Activated CD4-positive, alpha-beta memory T cell treated with anti-CD3 and anti-CD28 coated beads, Interleukin-2, amount 10 ng/mL, durations not matched to agents 7 days and 5 days (primary cell): Measurements from ENCODE around the gene SCARF2. TPM values are rescaled to one million over a fixed set of nuclear protein-coding genes. Genes with fewer than 3 reads are reported as not detected.
"Not testable (repeated sequence)": the region's sequence is repeated elsewhere in the genome, so short reads cannot be mapped to it uniquely, and the experiment has no call there.

Experiments used
- CTCF ChIA-PET: fragments of 350-600 bp; sonication (Branson Sonifier 250); formaldehyde crosslinking; loops from one replicate; lab custom pipeline; 2021; ENCODE audit warnings: antibody characterized with exemption, inconsistent platforms; lab: Charles Lee
- POLR2A ChIA-PET: fragments of 350-600 bp; sonication (Branson Sonifier 250); formaldehyde crosslinking; loops from one replicate; lab custom pipeline; 2021; ENCODE audit warnings: antibody characterized with exemption; lab: Charles Lee
- DNase-seq: peaks from one replicate; pipeline ENCODE4 v3.0.0-alpha.2; 2020
- H3K27ac Mint-ChIP-seq: one replicate; pipeline ENCODE4 v1.8.0; 2021; ENCODE audit warnings: mild to moderate bottlenecking, mixed read lengths
- H3K27me3 Mint-ChIP-seq: one replicate; pipeline ENCODE4 v1.8.0; 2021; ENCODE audit warnings: mixed read lengths
- H3K36me3 Mint-ChIP-seq: one replicate; pipeline ENCODE4 v1.8.0; 2021; ENCODE audit warnings: low read depth, mixed read lengths
- H3K4me1 Mint-ChIP-seq: one replicate; pipeline ENCODE4 v1.8.0; 2021; ENCODE audit warnings: mixed read lengths
- H3K4me3 Mint-ChIP-seq: one replicate; pipeline ENCODE4 v1.8.0; 2021; ENCODE audit warnings: mild to moderate bottlenecking, mixed read lengths
- H3K9me3 Mint-ChIP-seq: one replicate; pipeline ENCODE4 v1.8.0; 2021; ENCODE audit warnings: mixed read lengths
- total RNA-seq, 2 experiments: library from RNA; stranded (reverse); gene quantifications; one replicate each; pipeline ENCODE4 v1.2.3, GENCODE V29; 2021

Gene SCARF2
- total RNA-seq, 2 experiments from 2014 or later = 1.1 to 1.2 TPM

DNA sequence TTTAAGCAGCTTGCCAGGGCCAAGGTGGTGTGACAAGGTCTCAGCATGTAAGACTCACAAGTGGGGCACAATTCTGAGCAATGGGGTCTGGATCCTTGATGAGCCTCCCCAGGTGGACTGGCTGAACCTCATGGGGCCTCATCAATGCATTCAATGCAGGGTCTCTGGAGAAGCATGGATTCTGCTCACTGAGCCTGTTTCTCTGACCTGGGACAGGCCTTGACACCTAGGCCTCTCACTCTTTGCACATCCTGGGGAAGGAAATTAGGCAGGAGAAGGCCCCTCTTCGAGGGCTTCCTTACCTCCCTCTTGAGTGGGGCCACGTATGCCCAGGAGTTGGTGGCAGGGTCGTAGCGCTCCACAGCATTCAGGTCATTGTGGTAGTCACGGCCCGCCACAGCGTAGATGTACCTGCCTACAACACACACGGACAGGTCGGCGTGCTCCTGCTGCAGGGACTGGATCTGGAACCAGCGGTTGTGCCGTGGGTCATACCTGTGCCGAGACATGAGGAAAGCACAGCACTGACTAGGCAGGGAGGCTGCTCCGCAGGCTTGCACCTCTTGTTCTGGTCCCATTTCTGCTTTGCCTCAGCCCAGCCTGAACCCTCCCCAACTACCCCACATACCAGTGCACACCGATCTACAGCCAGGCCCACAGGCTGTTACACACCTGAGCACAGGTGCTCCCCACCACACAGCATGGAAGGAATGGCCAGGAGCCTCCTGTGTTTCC lies 20.0 kb upstream of the SCARF2 start:
- Mint-ChIP-seq H3K4me3 (no peak overlapping the region), H3K27ac (no peak overlapping the region), H3K4me1 (peaks cover 18% of the 10 kb centered on the region), H3K27me3 (no peaks in the 10 kb centered on the region), H3K9me3 (no peaks in the 10 kb centered on the region), H3K36me3 (peaks cover 35% of the 10 kb centered on the region)
- no peak for DNase-seq
- CTCF ChIA-PET = interaction anchor here (1.2 to 5.0 kb wide), 3 partner anchors 30 to 46 kb away, joined by 5 to 93 read pairs (median 8); no protein-coding TSS in a partner anchor
- POLR2A ChIA-PET = no interaction called here

DNA sequence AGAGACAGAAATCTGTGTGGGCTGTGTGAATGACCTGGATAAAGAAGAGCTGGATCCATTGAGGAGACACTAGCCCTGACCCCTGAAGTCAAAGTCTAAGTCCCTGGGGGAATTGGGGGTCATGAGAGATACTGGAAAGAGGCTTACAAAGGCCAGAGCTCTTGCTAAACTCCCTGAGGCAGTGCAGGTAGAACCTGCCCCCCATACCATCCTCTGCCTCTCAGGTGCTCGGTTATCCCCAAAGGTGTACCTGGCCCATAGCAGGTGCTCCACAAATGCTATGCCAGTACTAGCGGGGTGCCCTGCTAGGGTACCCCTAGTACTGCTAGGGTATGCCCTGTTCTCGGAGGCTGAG lies 19.1 kb upstream of the SCARF2 start:
- Mint-ChIP-seq H3K27ac (no peak overlapping the region), H3K4me1 (peaks cover 14% of the 10 kb centered on the region), H3K27me3 (no peaks in the 10 kb centered on the region), H3K36me3 (peaks cover 36% of the 10 kb centered on the region), H3K4me3 (no peak overlapping the region), H3K9me3 (no peaks in the 10 kb centered on the region)
- ChIA-PET CTCF (interaction anchor here (0.8 to 5.0 kb wide), 14 partner anchors 7 to 284 kb away, joined by 3 to 93 read pairs (median 5); no protein-coding TSS in a partner anchor), POLR2A (interaction anchor here (0.7 to 0.8 kb wide), 2 partner anchors 39 to 51 kb away, joined by 3 to 5 read pairs; partner anchors contain the start of gene MED15)
- no peak for DNase-seq

DNA sequence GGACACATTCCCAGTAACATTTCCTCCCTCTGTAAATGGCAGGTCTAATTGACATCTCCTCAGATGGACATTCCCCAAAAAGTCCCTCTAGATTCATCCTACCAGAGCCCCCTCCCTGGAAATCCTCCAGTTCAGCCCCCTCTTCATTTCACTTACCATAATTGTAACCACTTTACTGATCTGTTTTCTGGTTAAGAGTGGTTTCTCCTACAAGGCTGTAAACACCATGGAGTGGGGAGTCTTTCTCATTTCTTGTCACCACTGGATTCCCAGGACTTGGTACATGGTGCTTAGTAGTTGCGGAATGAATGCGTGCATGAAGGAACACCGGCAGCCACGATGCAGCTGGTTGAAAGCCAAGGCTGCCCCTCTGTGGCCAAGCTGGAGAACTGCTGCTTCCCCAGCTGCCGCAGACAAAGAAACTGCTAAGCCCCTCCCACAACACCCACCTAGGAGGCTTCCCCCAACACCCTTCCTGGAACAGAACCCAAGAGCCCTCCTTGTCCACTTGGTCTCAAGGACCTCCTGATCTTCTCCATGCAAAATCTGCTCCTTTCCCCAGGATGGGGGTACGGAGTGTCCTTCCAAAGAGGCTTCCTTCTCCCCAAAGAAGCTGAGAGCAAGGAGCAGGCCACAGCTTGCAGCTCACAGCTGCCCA lies 18.6 kb upstream of the SCARF2 start:
- Mint-ChIP-seq H3K36me3 (peaks cover 40% of the 10 kb centered on the region), H3K27ac (no peak overlapping the region), H3K4me1 (peaks cover 14% of the 10 kb centered on the region), H3K4me3 (no peak overlapping the region), H3K27me3 (no peaks in the 10 kb centered on the region), H3K9me3 (no peaks in the 10 kb centered on the region)
- DNase-seq = peak; percentile 75
- ChIA-PET CTCF (interaction anchor here (0.8 to 5.0 kb wide), 14 partner anchors 8 to 285 kb away, joined by 3 to 93 read pairs (median 5); no protein-coding TSS in a partner anchor), POLR2A (interaction anchor here (0.7 to 2.3 kb wide), 3 partner anchors 7 to 52 kb away, joined by 3 to 9 read pairs (median 5); partner anchors contain the start of gene MED15)

DNA sequence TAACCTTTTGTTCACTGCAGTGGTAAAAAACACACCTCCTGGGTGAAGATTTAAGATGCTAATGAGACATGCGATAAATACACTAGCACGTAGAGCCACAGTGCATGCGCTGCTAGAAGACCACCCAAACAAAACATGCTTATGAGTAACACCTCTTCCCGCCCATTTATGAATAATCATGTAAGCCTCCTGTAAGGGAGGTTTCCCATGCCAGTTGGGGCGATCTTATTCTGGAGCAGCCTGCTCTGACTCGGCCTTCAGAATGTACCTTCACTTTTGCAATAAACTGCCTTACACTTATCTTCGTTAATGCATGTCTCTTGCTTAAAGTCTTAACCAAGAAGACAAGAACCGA lies 18.1 kb upstream of the SCARF2 start:
- CTCF ChIA-PET = interaction anchor here (1.0 to 5.0 kb wide), 10 partner anchors 8 to 285 kb away, joined by 3 to 93 read pairs (median 5); no protein-coding TSS in a partner anchor
- POLR2A ChIA-PET = interaction anchor here (2.3 kb wide), 1 partner anchor 8 kb away, joined by 9 read pairs; no protein-coding TSS in a partner anchor
- H3K27ac Mint-ChIP-seq = no peak overlapping the region
- H3K36me3 Mint-ChIP-seq = peaks cover 38% of the 10 kb centered on the region
- peaks cover 9% of the 10 kb centered on the region for H3K4me1 Mint-ChIP-seq
- no peak for DNase-seq
- no peak overlapping the region for H3K4me3 Mint-ChIP-seq
- no peaks in the 10 kb centered on the region for H3K27me3 Mint-ChIP-seq
- H3K9me3 Mint-ChIP-seq = no peaks in the 10 kb centered on the region

DNA sequence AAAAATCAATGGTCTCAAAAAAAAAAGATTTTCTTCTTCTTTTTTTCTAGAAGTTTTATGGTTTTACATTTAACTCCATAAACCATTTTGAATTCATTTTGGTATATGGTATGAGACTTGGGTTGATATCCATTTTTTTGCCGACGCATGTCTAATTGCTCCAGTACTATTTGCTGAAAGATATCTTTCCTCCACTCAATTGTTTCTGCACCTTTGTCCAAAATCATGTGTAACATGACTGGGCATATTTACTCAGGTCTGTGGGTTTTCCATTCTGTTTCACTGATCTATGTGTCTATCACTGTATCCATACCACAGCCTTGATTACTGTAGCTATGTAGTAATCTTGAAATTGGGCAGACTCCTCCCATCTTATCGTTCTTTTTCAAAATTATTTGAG lies 15.6 kb upstream of the SCARF2 start:
- POLR2A ChIA-PET = no interaction called here
- Mint-ChIP-seq H3K27me3 (no peaks in the 10 kb centered on the region), H3K4me3 (no peak overlapping the region), H3K36me3 (peaks cover 34% of the 10 kb centered on the region), H3K9me3 (no peaks in the 10 kb centered on the region), H3K4me1 (peaks cover 9% of the 10 kb centered on the region), H3K27ac (no peak overlapping the region)
- CTCF ChIA-PET = interaction anchor here (5.0 kb wide), 1 partner anchor 35 kb away, joined by 93 read pairs; no protein-coding TSS in a partner anchor
- no peak for DNase-seq

DNA sequence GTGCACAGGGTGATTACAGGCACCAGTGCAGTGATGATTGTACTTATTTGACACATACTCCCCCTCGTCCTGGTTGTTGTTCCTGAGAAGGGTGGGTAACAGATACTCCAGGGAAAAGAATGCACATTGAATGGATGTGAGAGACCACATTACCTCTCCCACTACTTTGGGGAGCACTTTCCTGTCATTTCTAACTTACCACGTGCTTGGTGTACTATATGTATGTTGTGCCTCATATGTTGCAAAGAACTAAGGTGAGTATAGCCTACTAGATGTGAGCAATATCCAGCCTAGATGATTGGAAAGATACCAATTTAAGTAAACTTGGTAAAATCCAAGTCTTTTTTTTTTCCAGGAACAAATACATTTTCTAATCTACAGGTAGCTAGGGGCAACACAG lies 14.3 kb upstream of the SCARF2 start:
- no peak for DNase-seq
- Mint-ChIP-seq H3K4me3 (no peak overlapping the region), H3K9me3 (no peaks in the 10 kb centered on the region), H3K4me1 (peaks cover 9% of the 10 kb centered on the region), H3K27me3 (no peaks in the 10 kb centered on the region), H3K27ac (no peak overlapping the region), H3K36me3 (peaks cover 36% of the 10 kb centered on the region)
- ChIA-PET CTCF (no interaction called here), POLR2A (interaction anchor here (0.7 kb wide), 1 partner anchor 304 kb away, joined by 3 read pairs; no protein-coding TSS in a partner anchor)

DNA sequence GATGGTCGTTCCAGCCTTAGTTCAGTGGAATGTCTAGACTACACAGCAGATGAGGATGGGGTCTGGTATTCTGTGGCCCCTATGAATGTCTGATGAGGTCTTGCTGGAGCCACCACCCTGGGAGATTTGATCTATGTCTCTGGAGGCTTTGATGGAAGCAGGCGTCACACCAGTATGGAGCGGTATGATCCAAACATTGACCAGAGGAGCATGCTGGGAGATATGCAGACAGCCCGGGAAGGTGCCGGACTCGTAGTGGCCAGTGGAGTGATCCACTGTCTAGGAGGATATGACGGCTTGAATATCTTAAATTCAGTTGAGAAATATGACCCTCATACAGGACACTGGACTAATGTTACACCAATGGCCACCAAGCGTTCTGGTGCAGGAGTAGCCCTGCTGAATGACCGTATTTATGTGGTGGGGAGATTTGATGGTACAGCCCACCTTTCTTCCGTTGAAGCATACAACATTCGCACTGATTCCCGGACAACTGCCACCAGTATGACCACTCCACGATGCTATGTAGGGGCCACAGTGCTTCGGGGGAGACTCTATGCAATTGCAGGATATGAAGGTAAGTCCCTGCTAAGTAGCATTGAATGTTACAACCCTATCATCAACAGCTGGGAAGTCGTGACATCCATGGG lies 13.6 kb upstream of the SCARF2 start:
- DNase-seq, H3K27me3 Mint-ChIP-seq, H3K4me1 Mint-ChIP-seq, H3K27ac Mint-ChIP-seq, POLR2A ChIA-PET, CTCF ChIA-PET, H3K4me3 Mint-ChIP-seq, H3K9me3 Mint-ChIP-seq: not testable (repeated sequence)
- H3K36me3 Mint-ChIP-seq = peaks cover 39% of the 10 kb centered on the region

DNA sequence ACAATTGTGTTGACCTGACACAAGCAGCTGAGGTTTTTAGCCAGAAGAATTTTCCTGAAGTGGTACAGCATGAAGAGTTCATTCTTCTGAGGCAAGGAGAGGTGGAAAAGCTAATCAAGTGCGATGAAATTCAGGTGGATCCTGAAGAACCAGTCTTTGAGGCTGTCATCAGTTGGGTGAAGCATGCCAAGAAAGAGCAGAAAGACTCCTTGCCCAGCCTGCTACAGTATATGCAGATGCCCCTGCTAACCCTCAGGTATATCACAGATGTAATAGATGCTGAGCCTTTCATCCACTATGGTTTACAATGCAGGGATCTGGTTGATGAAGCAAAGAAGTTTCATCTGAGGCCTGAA lies 12.9 kb upstream of the SCARF2 start:
- Mint-ChIP-seq H3K27ac (no peak overlapping the region), H3K9me3 (no peaks in the 10 kb centered on the region), H3K27me3 (no peaks in the 10 kb centered on the region), H3K36me3 (peaks cover 32% of the 10 kb centered on the region), H3K4me3 (no peak overlapping the region), H3K4me1 (no peaks in the 10 kb centered on the region)
- ChIA-PET CTCF (no interaction called here), POLR2A (no interaction called here)
- no peak for DNase-seq

DNA sequence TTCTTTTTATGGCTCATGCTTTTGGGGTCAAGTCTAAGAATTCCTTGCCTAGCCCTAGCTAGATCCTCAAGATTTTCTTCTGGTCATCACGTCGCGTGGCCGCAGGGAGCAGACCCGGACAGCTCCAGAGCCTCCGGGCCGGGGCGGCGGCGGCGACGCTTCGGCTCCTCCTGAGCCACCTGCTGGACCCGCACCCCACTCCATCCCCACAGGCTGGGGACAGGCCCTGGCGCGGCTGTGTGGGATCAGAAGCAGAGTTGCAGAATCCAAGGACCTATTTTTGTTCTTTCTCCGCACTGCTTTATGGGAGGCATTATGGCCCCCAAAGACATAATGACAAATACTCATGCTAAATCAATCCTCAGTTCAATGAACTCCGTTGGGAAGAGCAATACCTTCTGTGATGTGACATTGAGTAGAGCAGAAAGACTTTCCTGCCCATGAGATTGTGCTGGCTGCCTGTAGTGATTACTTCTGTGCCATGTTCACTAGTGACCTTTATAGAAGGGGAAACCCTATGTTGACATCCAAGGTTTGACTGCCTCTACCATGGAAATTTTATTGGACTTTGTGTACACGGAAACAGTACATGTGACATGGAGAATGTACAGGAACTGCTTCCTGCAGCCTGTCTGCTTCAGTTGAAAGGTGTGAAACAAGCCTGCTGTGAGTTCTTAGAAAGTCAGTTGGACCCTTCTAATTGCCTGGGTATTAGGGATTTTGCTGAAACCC lies 12.4 kb upstream of the SCARF2 start:
- Mint-ChIP-seq H3K27me3 (no peaks in the 10 kb centered on the region), H3K36me3 (peaks cover 26% of the 10 kb centered on the region), H3K4me3 (no peak overlapping the region), H3K9me3 (no peaks in the 10 kb centered on the region), H3K27ac (no peak overlapping the region), H3K4me1 (no peaks in the 10 kb centered on the region)
- DNase-seq = no peak
- ChIA-PET CTCF (interaction anchor here (0.6 kb wide), 1 partner anchor 49 kb away, joined by 4 read pairs; no protein-coding TSS in a partner anchor), POLR2A (no interaction called here)

DNA sequence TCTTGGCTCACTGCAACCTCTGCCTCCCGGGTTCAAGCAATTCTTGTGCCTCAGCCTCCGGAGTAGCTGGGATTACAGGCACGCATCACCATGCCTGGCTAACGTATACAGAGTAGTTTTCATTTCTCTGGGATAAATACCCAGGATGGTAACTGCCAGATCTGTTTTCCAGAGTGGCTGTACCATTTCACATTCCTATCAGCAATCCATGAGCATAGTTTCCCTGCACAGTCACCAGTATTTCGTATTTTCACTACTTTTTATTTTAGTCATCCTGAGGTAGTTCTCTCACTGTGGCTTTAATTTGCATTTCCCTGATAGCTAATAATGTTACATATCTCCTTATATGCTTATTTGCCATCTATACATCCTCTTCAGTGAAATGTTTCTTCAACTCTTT lies 11.0 kb upstream of the SCARF2 start:
- no peak overlapping the region for H3K4me3 Mint-ChIP-seq
- CTCF ChIA-PET = interaction anchor here (1.0 kb wide), 1 partner anchor 30 kb away, joined by 3 read pairs; no protein-coding TSS in a partner anchor
- H3K4me1 Mint-ChIP-seq = no peaks in the 10 kb centered on the region
- POLR2A ChIA-PET = no interaction called here
- no peaks in the 10 kb centered on the region for H3K27me3 Mint-ChIP-seq
- no peaks in the 10 kb centered on the region for H3K9me3 Mint-ChIP-seq
- DNase-seq = no peak
- H3K27ac Mint-ChIP-seq = no peak overlapping the region
- peaks cover 26% of the 10 kb centered on the region for H3K36me3 Mint-ChIP-seq

DNA sequence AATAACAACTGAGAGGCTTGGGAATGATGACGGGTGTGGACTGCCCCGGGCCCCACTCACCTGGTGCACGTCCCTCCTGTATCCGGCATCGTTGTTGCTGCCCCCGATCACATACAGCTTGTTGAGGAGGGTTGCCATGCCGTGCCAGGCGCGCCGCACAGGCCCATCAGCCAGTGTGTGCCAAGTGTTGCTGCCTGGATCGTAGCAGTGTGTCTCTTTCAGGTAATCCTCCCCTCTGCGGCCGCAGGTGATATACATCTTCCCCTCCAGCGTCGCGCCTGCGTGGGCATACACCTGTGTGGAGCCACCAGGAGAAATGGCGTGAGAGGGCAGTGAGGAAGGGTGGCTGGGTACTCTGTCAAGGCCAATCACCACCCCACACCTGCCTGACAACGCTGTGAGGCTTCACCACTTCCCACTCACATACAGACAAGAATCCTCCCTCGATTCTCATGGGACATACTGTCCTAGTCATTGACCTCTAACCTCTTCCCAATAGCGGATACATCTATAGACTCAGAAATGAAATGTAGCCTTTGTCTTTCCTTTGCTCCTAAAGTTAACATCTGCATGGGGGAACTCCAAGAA lies 8.9 kb upstream of the SCARF2 start:
- ChIA-PET POLR2A (no interaction called here), CTCF (no interaction called here)
- H3K9me3 Mint-ChIP-seq = no peaks in the 10 kb centered on the region
- no peak for DNase-seq
- H3K36me3 Mint-ChIP-seq = peaks cover 32% of the 10 kb centered on the region
- no peaks in the 10 kb centered on the region for H3K4me1 Mint-ChIP-seq
- H3K27ac Mint-ChIP-seq = no peak overlapping the region
- no peaks in the 10 kb centered on the region for H3K27me3 Mint-ChIP-seq
- no peak overlapping the region for H3K4me3 Mint-ChIP-seq

DNA sequence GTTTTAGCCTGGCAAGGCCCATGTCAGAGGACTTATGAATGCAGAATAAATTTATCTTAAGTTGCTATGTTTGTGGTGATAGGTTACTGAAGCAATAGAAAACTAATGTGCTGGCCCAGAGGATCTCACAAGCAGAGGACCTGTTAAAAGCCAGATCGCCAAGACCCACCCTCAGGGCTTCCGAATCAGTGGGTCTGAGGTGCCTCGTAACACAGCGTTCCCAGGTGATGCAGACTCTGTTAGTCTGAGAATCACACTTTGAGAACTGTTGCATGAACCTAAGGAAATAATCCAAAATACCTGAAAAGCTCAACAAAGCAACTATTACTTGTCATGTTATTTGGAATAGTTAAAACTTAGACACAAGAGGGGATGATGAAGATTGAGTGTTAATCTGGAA lies 6.7 kb upstream of the SCARF2 start:
- Mint-ChIP-seq H3K36me3 (peaks cover 21% of the 10 kb centered on the region), H3K4me3 (no peak overlapping the region), H3K4me1 (no peaks in the 10 kb centered on the region), H3K27me3 (no peaks in the 10 kb centered on the region), H3K9me3 (no peaks in the 10 kb centered on the region), H3K27ac (no peak overlapping the region)
- ChIA-PET CTCF (interaction anchor here (1.0 to 1.6 kb wide), 2 partner anchors 10 to 12 kb away, joined by 3 to 4 read pairs; no protein-coding TSS in a partner anchor), POLR2A (no interaction called here)
- no peak for DNase-seq
